Glomerular visceral epithelial cell (primary cell): Measurements from ENCODE around the gene MKI67.
"Not testable (repeated sequence)": the region's sequence is repeated elsewhere in the genome, so short reads cannot be mapped to it uniquely, and the experiment has no call there.

Experiments
- DNase-seq: peaks from one replicate; pipeline ENCODE4 v3.0.0-alpha.2; 2016; ENCODE audit errors: extremely low spot score

The MKI67 gene, protein sequence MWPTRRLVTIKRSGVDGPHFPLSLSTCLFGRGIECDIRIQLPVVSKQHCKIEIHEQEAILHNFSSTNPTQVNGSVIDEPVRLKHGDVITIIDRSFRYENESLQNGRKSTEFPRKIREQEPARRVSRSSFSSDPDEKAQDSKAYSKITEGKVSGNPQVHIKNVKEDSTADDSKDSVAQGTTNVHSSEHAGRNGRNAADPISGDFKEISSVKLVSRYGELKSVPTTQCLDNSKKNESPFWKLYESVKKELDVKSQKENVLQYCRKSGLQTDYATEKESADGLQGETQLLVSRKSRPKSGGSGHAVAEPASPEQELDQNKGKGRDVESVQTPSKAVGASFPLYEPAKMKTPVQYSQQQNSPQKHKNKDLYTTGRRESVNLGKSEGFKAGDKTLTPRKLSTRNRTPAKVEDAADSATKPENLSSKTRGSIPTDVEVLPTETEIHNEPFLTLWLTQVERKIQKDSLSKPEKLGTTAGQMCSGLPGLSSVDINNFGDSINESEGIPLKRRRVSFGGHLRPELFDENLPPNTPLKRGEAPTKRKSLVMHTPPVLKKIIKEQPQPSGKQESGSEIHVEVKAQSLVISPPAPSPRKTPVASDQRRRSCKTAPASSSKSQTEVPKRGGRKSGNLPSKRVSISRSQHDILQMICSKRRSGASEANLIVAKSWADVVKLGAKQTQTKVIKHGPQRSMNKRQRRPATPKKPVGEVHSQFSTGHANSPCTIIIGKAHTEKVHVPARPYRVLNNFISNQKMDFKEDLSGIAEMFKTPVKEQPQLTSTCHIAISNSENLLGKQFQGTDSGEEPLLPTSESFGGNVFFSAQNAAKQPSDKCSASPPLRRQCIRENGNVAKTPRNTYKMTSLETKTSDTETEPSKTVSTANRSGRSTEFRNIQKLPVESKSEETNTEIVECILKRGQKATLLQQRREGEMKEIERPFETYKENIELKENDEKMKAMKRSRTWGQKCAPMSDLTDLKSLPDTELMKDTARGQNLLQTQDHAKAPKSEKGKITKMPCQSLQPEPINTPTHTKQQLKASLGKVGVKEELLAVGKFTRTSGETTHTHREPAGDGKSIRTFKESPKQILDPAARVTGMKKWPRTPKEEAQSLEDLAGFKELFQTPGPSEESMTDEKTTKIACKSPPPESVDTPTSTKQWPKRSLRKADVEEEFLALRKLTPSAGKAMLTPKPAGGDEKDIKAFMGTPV (N-terminal part only)

GRCh38 chr10:128125944-128126764 is at the start of gene MKI67:
Gene MKI67 (minus strand): TSS chr10:128126423. CDS start chr10:128125667, 756 bp downstream.
- DNase-seq = peak; percentile 92

DNA sequence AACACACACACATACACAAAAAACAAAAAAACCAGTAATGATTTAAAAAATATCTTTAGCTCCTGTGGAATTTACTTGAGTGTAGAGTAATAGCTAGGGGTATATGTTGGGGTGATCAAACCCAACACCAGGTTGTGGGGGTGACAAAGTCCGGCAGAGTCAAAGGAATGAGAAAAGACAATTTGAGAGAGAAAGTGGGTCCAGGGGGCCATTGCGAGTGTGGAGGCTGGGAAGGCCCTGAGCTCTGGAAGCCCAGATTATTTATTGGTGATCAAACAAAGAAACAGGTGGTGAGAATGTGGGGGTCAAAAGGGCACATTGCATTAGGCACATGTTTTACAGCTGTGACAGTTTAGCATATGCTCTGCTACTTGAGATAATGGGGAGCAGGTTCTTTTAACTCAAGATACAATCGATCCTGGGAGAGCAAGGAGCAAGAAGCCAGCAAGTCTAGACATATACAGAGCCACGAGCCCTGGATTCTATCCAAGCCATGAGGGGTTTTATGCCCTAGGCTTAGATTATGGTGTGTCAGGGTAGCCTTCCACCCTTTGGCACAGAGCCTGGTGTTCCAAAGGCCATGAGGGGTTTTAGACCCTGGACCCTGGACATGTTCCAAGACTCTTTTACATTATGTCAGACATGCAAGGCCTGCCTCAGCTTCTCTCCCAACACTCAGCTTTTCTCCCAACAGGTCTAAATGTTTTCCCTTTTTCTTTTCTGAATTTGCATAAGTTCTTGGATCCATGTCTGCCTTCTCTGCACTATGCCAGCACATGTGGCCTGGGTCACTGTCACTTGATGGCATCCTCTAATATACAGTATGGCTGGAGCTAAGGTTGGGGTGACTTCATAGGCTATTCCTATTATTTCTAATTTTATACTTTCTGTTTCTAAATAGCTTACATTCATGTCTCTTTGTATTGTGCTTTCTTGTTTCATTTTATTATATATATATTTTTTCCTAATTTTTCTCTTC is 48.6 kb upstream of the MKI67 start:
- DNase-seq = no peak

DNA sequence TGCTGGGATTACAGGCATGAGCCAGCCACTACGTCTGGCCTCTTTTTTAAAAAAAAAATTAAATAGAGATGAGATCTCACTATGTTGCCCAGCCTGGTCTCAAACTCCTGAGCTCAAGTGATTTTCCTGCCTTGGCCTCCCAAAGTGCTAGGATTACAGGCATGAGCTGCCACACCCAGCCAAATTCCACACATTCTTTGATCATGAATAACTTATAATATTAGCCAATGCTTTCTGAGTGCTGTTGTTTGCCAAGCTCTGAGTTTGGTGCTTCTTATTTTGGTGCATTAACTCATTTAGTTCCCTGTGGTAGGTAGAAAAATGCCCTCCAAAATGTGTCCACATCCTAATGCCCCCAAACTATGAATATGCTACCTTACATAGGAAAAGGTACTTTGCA is 47.2 kb upstream of the MKI67 start:
- peak; percentile 24 for DNase-seq

DNA sequence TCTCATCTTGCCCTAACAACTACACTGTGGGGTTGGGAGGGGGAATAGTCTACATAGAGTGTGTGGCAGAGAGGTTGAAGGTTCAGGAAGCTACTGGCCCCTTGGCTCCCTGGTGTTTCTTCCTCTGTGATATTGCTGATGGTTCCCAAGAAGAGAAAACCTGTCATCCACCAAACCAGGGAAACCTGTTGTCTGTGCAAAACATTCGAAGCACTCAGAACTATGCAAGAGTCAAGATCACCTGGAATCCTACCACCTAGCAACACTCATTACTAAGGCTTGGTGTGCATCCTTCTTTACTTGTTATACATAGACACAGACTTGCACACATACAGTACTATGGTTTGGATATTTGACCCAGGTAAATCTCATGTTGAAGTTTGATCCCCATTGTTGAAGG is 46.5 kb upstream of the MKI67 start:
- DNase-seq = no peak

GRCh38 chr10:128169811-128170379 is 43.7 kb upstream of the MKI67 start:
- no peak for DNase-seq

DNA sequence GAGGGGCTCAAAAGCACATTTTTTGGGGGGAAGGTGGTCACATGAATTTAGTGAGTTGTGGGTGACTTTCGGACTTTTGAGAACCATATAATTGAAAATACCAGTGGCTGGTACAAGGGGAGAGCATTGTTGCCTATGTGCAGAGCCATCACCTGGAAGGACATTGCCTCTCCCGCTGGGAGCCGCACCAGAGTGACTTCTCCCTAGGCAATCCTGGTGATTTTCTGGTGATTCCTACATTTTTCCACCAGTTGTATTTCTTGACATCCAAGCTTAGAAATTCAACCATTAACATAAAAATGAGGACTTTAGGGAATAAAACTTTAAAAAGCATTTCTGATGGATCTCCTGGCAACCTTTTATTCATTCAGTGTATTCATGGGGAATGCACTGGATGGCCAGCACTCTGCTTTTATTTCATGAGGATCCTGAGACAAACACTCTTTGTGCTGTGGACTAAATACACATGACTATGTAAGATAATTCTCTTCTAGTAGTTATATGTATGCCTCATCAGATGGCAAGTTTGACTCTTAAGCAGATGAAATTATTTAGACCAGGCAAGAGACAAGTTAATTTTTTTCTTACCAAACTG is 41.8 kb upstream of the MKI67 start:
- DNase-seq = no peak

GRCh38 chr10:128167123-128167522 is 40.9 kb upstream of the MKI67 start:
- DNase-seq = not testable (repeated sequence)

DNA sequence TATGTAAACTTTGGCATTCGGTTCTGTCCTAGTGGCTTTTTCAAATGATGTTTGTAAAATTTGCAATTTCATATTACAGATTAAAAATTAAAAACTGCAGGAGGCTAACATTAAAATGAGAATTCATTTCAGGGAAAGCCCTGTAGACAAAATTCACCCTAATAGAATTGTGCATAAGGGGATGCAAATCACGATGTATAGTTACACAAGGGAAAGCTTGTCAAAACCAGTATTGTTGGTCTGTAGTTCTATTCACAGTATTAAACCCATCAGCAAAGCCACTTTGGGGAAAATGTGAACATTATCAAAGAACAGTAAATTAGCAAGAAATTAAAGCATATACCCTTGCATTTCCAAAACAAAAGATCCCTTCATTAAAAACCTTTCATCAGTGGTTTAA is 39.9 kb upstream of the MKI67 start:
- no peak for DNase-seq

- no peak for DNase-seq
Measured at GRCh38 chr10:128165536-128165935, 39.3 kb upstream of the MKI67 start.

DNA sequence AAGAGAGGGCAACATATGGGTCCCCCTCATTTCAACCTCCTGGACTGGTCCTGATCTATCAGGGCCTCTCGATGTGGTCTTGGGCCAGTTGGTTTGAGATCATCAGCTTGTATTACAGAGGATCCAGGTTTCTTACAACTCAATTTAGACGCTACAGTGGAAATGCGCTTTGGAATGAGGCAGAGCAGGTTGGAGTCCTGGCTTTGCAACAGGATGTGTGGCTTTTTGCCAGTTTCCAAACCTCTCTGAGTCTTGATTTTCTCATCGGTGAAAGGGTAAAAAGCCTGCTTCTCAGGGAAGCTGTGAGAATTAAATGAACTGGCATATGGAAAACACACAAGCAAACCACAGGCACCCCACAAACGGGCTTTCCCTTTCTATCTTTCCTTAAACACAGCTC is 37.5 kb upstream of the MKI67 start:
- no peak for DNase-seq

- DNase-seq = no peak
Measured at GRCh38 chr10:128161031-128161430, 34.8 kb upstream of the MKI67 start.

GRCh38 chr10:128160297-128160711 is 34.1 kb upstream of the MKI67 start:
- no peak for DNase-seq

DNA sequence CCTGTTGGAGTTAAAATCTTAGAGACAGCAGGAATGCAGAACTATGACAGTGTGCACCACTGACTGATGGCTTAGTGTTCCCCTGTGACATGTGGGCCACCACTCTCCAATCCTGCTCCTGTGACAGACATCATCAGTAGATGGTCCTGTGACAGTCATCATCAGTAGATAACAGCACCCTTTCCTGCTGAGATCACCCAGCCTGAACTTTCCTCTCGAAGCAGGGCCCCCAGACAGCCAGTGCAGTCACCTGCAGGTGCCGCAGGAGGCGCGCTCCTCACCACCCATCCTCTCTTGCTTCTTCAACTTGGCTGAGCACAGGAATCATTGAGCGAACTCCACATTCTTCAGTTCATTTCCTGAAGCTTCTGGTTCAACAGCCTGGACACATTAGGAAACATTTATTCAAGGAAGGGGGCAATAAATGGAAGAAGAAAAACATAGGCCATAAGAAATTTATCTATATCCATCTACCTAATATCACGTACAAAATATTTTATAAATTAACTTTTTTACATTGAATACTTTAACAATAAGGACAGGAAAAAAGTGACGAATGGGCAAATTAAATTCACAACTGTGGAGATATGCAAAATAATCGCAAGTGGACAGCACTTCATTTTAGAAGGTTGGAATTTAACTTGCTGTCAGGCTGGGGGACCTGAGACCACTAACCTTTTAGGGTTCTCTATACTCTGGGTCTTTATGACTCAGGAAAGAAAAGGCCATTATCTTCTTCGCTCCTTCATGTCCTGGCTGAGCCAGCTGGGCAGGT is 32.0 kb upstream of the MKI67 start:
- no peak for DNase-seq

DNA sequence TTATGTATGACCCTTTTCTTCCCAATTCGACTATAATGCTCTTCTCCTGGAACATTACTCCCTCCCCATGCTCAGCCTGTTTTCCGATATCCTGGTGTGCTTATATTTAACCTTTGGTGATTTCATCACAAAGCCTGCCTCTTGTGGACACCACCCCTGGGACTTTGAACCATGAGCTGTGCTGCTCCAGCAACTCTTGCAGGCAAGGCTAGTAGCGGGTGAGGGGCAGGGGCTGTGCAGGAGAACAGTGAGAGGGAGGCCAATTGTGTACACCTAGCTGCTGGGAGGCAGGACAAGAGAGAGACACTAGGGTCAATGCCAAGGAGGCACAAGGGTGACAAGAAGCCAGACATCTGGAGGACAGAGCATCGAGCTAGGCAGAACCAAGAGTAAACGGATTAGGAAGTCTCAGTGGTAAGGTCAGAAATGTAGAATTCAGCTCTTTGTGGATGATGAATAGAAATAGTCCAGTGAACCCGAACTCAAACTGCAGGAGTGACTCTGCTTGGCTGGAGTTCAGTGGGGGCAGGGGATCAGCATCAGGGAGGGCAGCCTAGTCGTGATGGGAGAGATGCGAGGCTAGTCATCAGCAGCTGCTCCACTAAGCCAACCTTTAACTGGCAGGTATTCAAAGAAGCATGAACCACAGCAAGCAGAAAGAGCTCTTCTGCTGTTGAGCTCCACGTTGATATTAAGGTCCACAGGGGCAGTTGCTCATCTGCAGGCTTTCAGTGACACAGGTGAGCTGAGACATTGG is 31.0 kb upstream of the MKI67 start:
- no peak for DNase-seq

- no peak for DNase-seq
Measured at GRCh38 chr10:128152741-128153580, 26.7 kb upstream of the MKI67 start.

DNA sequence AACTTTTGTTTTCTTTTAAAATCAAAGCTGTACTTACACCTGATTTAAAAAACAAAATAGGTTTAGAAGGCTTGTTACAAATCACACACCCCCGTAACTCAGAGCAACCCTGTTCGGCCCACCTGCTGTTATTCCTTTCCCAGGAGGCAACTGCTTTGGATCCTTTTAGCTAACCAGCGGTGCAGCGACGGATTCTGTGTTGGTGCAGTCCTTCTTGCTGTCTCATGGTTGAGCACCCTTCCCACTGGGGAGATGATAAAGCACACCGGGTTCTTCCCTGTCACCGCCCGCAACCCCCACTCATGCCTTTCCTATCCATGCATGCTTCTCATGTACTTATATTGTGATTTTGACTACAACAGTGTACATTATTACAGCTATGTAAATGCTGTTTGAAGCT is 24.8 kb upstream of the MKI67 start:
- DNase-seq = no peak

DNA sequence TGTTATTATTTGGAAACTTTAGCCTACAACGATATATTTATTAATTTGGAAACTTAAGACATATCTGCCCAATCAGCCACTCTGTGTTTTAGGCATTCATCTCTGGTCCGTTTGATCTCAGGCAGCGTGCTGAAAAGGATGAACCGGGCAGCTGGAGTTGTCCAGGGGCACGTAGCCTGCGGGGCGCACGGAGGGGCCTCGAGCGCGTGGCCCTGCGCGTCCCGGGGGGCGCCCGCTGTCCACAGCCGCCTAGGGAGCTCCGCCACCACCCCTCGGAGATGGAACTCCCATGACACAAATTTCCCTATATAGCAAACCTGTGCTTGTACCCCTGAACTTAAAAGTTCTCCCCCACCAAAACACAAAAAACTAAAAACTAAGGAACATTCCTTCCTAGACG is 24.3 kb upstream of the MKI67 start:
- DNase-seq = no peak
